ENCODE measurements around the gene ITGA11. TPM values are rescaled to one million over a fixed set of nuclear protein-coding genes. Genes with fewer than 3 reads are reported as not detected.

ITGA11 gene
- total RNA-seq, 1 experiment from 2014 or later: not detected

- no peaks in the 10 kb centered on the region for H3F3A ChIP-seq (ENCODE audit: low read length, unreplicated experiment)
- no peak overlapping the region for H3K27ac ChIP-seq (ENCODE audit: low read length)
- no peaks in the 10 kb centered on the region for H3K27me3 ChIP-seq (ENCODE audit: low read length)
- ChIA-PET CTCF (no interaction called here), POLR2A (ENCODE audit: unreplicated experiment) (no interaction called here)
- H3K4me2 ChIP-seq (ENCODE audit: low read length): no peak overlapping the region
- H3K4me1 ChIP-seq (ENCODE audit: insufficient read depth, low read length): no peaks in the 10 kb centered on the region
- no peaks in the 10 kb centered on the region for H3K9me3 ChIP-seq (ENCODE audit: low read length)
- no peak overlapping the region for H3K9ac ChIP-seq (ENCODE audit: low read length)
- ATAC-seq (no peak), DNase-seq (no peak)
- no peaks in the 10 kb centered on the region for H4K20me1 ChIP-seq (ENCODE audit: low read length)
- H2AFZ ChIP-seq (ENCODE audit: low read length): no peak overlapping the region
- TF ChIP-seq EZH2 (IDR thresholded peaks at IDR 0.05; ENCODE audit: low read length, unreplicated experiment) (no peak), CTCF (conservative IDR thresholded peaks at IDR 0.05; ENCODE audit: low read depth, low read length) (no peak), EZH2phosphoT487 (IDR thresholded peaks at IDR 0.05; ENCODE audit: borderline replicate concordance, low read length) (no peak)
- H3K4me3 ChIP-seq (ENCODE audit: low read length): no peak overlapping the region
- no peaks in the 10 kb centered on the region for H3K36me3 ChIP-seq (ENCODE audit: low read depth, low read length)
- intact Hi-C loops (cut with micrococcal nuclease): no loop called here
- no peaks in the 10 kb centered on the region for H3K79me2 ChIP-seq (ENCODE audit: low read length)
- BruUV-seq (replicated peaks): no TSS peak
- H3K9me2 ChIP-seq (replicated peaks; ENCODE audit: low read length): no peaks in the 10 kb centered on the region
Observed at GRCh38 chr15:68369931-68370767, 61.8 kb downstream of the ITGA11 start.

GRCh38 chr15:68368731-68369435, 63.1 kb downstream of the ITGA11 start:
- Histone ChIP-seq H3K36me3 (ENCODE audit: low read depth, low read length) (no peaks in the 10 kb centered on the region), H3K4me2 (ENCODE audit: low read length) (no peak overlapping the region), H3K9ac (ENCODE audit: low read length) (no peak overlapping the region), H3K27ac (ENCODE audit: low read length) (no peak overlapping the region), H3K4me3 (ENCODE audit: low read length) (no peak overlapping the region), H3K9me2 (replicated peaks; ENCODE audit: low read length) (no peaks in the 10 kb centered on the region), H3F3A (ENCODE audit: low read length, unreplicated experiment) (no peaks in the 10 kb centered on the region), H3K27me3 (ENCODE audit: low read length) (no peaks in the 10 kb centered on the region), H3K9me3 (ENCODE audit: low read length) (no peaks in the 10 kb centered on the region), H4K20me1 (ENCODE audit: low read length) (no peaks in the 10 kb centered on the region), H3K79me2 (ENCODE audit: low read length) (no peaks in the 10 kb centered on the region), H2AFZ (ENCODE audit: low read length) (no peak overlapping the region), H3K4me1 (ENCODE audit: insufficient read depth, low read length) (no peaks in the 10 kb centered on the region)
- CTCF ChIA-PET: no interaction called here
- ATAC-seq: no peak
- DNase-seq: no peak
- no TSS peak for BruUV-seq (replicated peaks)
- intact Hi-C loops (cut with micrococcal nuclease): no loop called here
- TF ChIP-seq EZH2 (IDR thresholded peaks at IDR 0.05; ENCODE audit: low read length, unreplicated experiment) (no peak), EZH2phosphoT487 (IDR thresholded peaks at IDR 0.05; ENCODE audit: borderline replicate concordance, low read length) (no peak), CTCF (conservative IDR thresholded peaks at IDR 0.05; ENCODE audit: low read depth, low read length) (no peak)
- POLR2A ChIA-PET (ENCODE audit: unreplicated experiment): no interaction called here

- DNase-seq: no peak
- Histone ChIP-seq H3K4me3 (ENCODE audit: low read length) (no peak overlapping the region), H4K20me1 (ENCODE audit: low read length) (no peaks in the 10 kb centered on the region), H3K36me3 (ENCODE audit: low read depth, low read length) (no peaks in the 10 kb centered on the region), H3K27me3 (ENCODE audit: low read length) (no peaks in the 10 kb centered on the region), H3K4me1 (ENCODE audit: insufficient read depth, low read length) (no peaks in the 10 kb centered on the region), H3K4me2 (ENCODE audit: low read length) (no peak overlapping the region), H3K9me3 (ENCODE audit: low read length) (no peaks in the 10 kb centered on the region), H2AFZ (ENCODE audit: low read length) (no peak overlapping the region), H3F3A (ENCODE audit: low read length, unreplicated experiment) (no peaks in the 10 kb centered on the region), H3K27ac (ENCODE audit: low read length) (no peak overlapping the region), H3K9ac (ENCODE audit: low read length) (no peak overlapping the region), H3K9me2 (replicated peaks; ENCODE audit: low read length) (no peaks in the 10 kb centered on the region), H3K79me2 (ENCODE audit: low read length) (no peaks in the 10 kb centered on the region)
- CTCF ChIA-PET: no interaction called here
- ATAC-seq: no peak
- TF ChIP-seq EZH2 (IDR thresholded peaks at IDR 0.05; ENCODE audit: low read length, unreplicated experiment) (no peak), EZH2phosphoT487 (IDR thresholded peaks at IDR 0.05; ENCODE audit: borderline replicate concordance, low read length) (no peak), CTCF (conservative IDR thresholded peaks at IDR 0.05; ENCODE audit: low read depth, low read length) (no peak)
- POLR2A ChIA-PET (ENCODE audit: unreplicated experiment): no interaction called here
- no TSS peak for BruUV-seq (replicated peaks)
- intact Hi-C loops (cut with micrococcal nuclease): no loop called here
Observed at GRCh38 chr15:68367992-68368391, 64.0 kb downstream of the ITGA11 start.

All from PC-3 (cell line).